Hepatocyte (in vitro differentiated cells): ENCODE measurements around the gene USHBP1.

Source experiments
- EZH2 ChIP-seq: fragments of 200-600 bp; sonication (generic); IDR thresholded peaks from 2 replicates; pipeline ENCODE4 v1.6.1; 2016; ENCODE audit warnings: antibody characterized with exemption, mild to moderate bottlenecking, borderline replicate concordance
- EZH2phosphoT487 ChIP-seq: fragments of 200-600 bp; sonication (generic); IDR thresholded peaks from one replicate; pipeline ENCODE4 v1.6.1; 2018; ENCODE audit warnings: antibody characterized with exemption, mild to moderate bottlenecking, low read depth, moderate library complexity; ENCODE audit not compliant: unreplicated experiment, severe bottlenecking
- TF ChIP-seq, protein P1 (sequence below): fragments of 200-600 bp; sonication (generic); IDR thresholded peaks from 2 replicates; pipeline ENCODE4 v1.5.1; 2016; ENCODE audit warnings: antibody characterized with exemption, mild to moderate bottlenecking; ENCODE audit not compliant: poor library complexity

DNA sequence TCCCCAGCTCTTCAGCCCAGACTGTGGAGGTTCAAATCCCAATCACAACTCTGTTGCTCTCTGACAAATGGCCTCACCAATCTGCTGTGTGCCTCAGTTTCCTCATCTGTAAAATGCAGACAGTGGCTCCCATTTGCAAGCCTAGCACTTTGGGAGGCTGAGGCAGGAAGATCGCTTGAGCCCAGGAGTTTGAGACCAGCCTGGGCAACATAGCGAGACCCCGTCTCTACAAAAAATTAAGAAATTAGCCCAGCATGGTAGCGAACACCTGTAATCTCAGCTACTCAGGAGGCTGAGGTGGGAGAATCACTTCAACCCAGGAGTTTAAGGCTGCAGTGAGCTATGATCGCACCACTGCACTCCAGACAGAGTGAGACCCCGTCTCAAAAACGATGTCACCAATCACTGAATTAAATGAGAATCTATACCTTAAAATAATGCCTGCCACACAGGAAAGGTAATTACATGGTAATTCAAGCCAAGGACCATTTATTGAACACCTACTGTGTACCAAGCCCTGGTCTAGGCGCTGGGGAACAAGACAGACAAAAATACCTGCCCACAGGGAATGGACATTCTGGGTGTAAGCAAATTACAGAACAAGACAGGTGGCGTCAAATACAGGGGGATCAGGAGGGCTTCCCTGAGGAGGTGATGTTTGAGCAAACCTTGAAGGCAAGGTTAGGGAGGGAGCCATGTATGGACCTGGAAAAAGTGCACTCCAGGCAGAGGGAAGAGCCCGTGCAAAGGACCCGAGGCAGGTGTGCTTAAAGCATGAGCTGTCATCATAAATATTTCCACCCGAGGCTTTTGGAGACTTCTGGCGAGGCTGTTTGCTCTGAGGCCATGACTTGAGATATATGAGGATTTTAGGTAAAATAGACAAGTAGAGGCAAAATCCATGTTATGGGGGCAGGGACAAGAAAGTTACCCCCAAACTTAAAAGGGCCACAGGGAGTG lies 26.5 kb downstream of the USHBP1 start:
- TF ChIP-seq, protein P1, sequence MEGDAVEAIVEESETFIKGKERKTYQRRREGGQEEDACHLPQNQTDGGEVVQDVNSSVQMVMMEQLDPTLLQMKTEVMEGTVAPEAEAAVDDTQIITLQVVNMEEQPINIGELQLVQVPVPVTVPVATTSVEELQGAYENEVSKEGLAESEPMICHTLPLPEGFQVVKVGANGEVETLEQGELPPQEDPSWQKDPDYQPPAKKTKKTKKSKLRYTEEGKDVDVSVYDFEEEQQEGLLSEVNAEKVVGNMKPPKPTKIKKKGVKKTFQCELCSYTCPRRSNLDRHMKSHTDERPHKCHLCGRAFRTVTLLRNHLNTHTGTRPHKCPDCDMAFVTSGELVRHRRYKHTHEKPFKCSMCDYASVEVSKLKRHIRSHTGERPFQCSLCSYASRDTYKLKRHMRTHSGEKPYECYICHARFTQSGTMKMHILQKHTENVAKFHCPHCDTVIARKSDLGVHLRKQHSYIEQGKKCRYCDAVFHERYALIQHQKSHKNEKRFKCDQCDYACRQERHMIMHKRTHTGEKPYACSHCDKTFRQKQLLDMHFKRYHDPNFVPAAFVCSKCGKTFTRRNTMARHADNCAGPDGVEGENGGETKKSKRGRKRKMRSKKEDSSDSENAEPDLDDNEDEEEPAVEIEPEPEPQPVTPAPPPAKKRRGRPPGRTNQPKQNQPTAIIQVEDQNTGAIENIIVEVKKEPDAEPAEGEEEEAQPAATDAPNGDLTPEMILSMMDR: no peak
- TF ChIP-seq EZH2: no peak
- TF ChIP-seq EZH2phosphoT487: no peak
